Stimulated activated CD8-positive, alpha-beta memory T cell treated with anti-CD3 and anti-CD28 coated beads, Interleukin-12 subunit alpha, Interleukin-12 subunit beta, amount 100 ng/mL, for 24 hours (primary cell): ENCODE results near the gene ARMC3.
"Not testable (repeated sequence)": the region's sequence is repeated elsewhere in the genome, so short reads cannot be mapped to it uniquely, and the experiment has no call there.

ENCODE experiments used
- DNase-seq: peaks from one replicate; pipeline ENCODE4 v3.0.0-alpha.2; 2020; ENCODE audit errors: extremely low read depth

ARMC3 gene

DNA sequence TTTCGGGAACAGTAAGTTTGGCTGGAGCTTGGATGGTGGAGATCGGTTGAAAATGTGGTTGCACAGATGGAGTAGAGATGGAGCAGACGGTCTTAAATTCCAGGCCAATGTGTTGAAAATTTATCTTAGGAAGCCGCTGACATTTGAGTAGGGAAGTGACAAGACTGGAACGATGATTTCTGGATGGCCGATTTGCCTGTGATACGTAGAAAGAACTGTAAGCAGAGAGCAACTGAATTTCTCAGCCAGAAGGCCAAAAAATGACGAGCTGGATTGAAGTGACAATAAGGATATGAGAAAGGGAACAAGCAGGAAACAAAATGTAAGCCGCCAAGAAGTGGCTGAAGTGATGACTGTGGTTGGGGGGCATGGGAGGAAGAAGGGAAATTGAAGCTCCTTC is 687 bp upstream of the ARMC3 start:
- DNase-seq: no peak

DNA sequence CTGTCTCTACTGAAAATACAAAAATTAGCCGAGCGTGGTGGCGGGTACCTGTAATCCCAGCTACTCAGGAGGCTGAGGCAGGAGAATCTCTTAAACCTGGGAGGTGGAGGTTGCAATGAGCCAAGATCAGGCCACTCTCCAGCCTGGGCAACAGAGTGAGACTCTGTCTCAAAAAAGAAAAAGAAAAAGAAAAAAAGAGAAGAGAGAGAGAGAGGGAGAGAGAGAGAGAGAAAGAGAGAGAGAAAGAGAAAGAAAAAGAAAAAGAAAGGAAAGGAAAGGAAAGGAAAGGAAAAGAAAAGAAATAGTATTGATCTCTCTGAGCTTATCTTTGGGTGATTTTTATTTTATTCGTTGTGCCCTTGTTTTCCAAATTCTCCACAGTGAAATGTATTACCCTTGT is 1.2 kb downstream of the ARMC3 start:
- not testable (repeated sequence) for DNase-seq

DNA sequence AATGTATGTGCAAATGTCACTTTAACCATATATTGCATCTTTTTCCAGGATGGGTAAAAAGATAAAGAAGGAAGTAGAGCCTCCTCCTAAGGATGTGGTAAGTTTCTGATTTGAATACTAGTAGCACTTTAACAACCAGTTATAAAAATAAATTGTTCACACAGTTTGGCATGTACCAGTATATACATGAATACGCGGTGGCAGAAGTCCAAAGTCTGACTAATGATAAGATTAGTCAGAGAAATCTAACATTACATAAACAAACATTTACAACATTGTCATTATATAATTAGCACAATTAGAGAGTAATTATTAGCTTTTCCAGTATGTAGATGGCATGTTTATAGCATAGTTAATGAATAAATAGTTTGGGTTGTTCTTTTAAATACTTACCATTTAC is 4.1 kb downstream of the ARMC3 start:
- no peak for DNase-seq

DNA sequence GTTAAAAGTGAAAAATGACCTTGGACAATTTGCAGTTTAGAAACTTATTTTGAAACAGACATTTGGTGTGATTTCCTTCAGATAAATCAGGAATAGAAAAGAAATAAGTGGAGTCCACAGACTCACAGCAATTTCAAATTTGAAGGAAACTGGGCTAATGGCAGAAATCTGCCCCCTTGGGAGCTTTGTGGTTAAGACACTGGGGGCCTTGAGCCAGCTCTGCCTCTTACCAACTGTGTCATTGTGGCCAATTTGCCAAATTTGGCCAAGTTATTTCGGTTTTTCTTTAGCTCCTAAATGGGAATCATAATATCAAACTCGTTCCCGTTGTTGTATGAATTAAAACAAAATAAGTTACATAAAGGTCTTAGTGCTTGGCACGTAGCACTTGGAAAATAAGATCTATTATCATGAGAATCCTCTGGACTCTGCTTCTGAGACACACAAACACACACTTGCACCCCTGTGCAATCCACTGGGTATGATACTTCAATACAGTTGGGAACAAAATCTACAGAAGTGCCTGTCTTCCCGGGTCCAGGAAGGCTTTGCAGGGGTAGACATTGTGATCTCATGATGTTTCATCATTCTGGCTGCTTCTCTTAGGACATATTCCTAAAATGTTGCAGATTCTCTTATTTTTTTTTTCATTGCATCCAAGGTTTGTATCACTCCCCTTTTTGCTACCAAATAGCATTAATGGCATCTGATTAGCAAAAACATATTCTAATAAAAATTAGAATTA is 4.9 kb downstream of the ARMC3 start:
- no peak for DNase-seq

DNA sequence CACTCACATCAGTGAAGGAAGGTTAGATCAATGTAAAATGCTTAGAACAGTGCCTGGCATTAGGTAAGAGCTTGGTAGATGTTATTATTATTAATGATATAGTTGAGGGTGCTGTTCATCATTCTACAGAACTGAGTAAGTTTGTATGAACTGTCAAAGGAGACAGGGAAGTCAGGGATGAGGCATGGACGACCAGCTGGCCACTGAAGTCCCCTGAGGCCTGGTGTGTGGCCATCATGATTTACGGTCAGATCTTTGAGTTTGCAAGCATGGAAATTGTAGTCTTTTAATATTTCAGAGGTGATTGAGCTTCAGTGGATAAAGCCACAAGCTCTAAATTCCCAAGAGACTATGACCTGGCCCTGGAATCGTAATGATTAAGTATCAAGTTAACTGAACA is 6.9 kb downstream of the ARMC3 start:
- no peak for DNase-seq

DNA sequence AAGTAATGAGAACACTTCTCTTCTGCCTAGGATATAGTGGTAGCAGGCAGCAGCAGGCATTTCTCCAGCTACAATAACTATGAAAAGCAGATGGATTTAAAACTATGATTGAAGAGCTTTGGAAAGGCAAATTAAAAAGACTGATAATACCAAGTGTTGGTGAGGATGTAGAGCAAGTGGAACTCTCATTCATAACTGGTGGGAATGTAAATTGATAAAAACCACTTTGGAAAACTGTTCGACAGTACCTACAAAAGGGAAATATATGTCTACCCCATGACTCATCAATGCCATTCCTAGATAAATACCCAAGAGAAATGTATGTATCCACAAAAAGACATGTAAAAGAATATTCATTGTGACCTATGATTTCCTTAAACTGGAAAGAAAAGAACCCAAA is 14.6 kb downstream of the ARMC3 start:
- no peak for DNase-seq

DNA sequence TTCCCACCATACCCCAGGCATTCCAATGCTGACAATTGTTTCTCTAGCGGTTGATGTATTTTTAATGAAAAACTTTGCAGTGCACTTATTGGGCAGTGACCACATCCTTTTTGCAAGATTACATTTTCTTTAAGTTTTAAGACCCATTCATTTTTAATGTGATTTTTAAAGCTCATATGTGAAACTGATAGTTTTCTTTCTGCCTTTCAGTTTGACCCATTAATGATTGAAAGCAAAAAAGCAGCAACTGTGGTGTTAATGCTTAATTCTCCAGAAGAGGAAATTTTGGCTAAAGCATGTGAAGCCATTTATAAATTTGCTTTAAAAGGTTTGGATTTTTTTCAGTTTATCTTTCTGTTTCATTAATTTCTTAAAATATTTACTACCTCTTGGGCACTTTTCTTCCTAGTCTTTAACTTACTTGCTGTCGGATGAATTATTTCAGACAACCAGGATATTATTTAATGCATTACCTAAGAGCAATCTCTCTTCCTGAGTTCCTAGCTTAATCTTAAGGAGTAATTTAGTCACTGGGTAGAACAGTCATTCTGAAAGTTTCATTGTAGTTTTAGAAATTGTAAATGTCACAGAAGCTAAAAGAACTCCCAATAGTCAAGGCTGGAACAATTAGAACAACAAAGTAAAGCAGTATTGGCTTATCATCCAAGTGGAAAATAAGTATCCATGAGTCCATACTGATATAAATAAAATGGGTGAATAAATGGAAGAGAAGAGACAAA is 18.3 kb downstream of the ARMC3 start:
- DNase-seq: no peak

DNA sequence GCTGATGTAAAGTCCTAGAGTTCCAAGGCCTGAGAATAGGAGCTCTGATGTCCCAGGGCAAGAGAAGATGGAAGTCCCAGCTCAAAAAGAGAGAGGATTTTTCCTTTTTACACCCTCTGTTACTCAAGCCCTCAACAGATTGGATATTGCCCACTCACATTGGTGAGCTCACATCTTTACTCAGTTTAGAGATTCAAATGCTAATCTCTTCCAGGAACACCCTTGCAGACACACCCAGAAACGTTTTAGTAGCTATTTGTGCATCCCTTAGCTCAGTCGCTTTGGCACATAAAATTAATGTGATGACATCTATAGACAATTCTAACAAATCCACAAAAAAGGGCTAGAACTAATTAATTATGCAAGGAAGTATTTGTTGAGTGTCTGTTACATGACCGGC is 27.1 kb downstream of the ARMC3 start:
- no peak for DNase-seq

DNA sequence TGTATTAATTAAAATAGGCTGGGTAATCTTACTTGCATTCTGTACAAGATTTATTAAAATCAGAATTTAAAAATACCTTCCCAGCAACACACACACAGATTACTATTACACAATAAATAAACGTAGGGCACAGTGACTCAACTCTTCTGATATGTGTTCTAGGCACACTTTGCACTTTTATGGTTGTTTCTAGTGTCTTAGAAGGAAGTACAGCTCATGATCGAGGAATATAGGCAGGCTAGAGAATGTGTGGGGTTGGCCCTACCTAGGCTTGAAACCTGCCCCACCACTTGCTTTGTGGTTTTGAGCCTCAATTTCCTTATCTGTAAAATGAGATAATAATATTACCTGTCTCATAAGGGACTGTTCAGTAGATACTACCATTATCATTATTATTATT is 30.5 kb downstream of the ARMC3 start:
- DNase-seq: no peak

DNA sequence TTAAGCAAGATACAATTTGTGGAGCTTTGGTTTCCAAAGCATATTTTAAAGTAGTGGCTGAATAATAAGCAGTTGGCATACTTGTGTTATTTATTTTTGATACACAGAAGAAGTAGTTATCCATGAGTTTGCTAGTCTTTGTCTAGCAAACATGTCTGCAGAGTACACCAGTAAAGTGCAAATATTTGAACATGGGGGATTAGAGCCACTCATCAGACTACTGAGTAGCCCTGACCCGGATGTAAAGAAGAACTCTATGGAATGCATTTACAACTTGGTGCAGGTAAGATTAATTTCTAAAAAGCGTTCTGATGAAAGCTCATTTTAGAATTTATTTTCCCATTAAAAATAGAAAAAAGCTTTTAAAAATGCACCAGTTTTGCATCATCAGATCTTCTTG is 31.4 kb downstream of the ARMC3 start:
- no peak for DNase-seq

DNA sequence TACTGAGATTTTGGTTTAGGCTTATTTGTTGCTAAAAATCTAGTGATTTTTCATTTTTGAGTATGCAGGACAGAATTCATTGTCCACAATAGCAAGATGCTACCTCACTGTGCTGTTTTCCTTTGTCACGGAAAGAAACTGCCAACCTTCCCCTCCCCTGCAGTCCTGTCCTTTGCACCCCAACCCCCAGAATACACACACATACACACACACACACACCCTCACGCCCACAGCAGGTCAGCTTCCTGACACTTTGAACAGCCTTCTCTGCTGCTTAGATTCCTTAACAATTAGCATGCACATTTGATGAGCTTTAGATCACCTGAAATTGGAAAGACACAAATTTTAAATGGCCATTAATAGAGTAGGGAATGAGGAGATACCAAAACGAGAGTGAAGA is 32.1 kb downstream of the ARMC3 start:
- no peak for DNase-seq

DNA sequence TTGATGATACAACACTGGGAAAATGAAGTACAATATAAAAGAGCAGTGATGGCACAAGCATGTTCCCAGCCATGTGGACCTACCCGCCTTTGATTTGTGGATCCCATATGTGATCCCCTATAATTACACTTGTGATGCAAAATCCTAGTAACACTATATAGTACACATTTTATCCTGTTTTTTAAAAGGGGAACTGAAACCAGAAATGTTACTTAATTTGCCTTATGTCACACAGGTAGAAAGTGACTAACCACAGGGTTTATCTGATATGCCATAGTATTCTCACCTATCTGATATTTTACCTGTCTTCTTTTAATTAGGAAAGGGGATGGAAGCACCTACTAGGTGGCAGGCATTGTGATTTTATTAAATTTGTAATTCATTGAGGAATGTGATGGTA is 35.0 kb downstream of the ARMC3 start:
- no peak for DNase-seq

DNA sequence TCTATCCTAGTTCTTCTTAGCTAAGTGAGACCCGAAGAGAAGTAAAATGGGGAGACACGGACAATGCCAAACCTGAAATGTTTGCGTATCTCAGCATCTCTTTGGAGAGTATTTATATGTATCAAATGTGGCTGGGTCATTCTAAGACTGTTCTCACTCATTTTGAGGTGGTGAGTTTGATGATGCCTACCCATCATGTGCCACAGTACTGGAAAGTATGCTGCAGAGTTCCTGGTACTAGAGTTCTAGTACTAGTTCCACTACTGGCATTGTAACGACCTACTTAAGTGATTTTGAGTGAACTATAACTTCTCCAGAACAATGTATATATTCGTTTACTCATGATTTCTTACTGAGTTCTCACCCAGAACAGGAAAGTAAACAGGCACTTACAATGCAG is 41.9 kb downstream of the ARMC3 start:
- no peak for DNase-seq

DNA sequence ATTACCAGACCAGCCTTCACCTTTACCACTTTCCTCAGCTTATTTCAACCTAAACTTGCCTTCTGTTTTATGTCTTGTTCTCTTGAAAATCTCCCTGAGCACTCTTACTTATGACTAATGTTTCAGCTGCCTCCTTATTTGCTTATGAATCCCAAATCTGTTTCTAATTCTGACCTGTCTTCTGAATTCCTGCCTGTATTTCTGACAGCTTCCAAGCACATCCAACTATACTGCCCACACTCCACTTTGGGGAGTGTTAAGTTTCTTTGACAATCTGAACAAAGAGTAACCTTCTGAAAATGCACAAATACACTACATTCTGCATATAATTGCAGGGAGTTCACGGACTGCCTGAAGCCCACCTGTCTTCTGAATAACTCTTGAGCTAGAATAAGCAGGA is 48.7 kb downstream of the ARMC3 start:
- DNase-seq: no peak

DNA sequence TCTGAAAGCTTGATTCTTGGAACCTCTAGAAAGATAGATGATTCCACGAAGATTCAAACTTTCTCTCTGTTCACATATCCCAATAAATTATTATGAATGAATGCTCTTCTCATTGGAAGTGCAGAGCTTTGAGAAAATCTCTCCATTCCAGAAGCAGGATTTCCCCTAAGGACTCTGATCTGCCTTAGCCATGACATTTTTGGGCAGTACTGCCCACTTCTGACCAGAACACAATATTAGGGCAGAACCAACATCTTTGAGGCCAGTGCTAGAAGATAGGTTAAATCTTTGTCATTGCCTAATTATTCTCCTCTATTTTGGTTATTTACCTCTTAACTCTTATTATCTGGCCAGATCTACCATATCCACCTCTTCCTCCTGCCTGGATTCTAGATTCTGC is 49.9 kb downstream of the ARMC3 start:
- DNase-seq: no peak

DNA sequence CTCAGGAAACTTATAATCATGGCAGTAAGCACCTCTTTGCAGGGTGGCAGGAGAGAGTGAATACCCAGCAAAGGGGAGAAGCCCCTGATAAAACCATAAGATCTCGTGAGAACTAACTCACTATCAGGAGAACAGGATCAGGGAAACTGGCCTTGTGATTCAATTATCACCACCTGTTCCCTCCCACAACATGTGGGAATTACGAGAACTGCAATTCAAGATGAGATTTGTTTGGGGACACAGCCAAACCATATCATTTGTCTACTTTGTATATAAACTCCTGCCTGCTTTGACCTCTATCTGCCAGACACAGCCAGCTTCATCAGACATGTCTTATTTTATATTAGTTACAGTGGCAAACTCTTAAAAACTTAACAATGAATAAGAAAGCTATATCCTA is 50.4 kb downstream of the ARMC3 start:
- DNase-seq: no peak

DNA sequence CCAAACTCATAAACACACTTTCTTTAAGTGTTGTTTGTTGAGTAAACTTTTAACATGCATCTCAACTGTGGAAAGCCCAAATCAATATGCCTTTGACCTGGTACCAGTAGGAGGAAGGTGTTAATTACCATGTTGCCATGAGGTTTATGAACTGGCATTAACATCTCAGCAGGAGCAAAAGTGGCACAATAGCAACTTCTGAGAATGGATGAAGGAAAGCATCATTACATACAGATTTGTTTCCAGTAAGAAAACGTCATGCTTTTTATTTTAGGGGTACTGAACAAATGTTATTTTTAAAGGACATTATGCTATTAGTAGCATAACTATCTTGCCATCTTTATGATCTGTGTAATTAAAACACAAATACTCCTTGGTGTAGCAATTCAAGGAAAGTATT is 51.1 kb downstream of the ARMC3 start:
- no peak for DNase-seq

DNA sequence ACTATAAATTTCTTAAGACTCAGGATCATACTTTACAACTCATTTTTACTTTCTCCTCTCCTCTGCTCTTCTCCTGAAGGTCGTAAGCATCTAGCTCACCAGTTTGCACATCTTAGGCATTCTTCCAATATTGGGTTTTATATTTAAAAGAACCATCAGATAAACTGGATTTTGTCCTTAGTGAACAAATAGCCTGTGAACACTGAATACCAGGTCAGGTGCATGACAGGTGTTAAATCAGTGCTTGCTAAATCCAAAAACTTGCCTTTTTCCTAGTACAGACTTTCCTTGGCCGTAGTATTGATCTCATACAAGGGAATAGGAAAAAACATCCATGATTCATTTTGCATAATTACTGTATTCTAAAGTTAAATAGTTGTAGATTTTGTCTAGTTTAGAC is 53.0 kb downstream of the ARMC3 start:
- no peak for DNase-seq

DNA sequence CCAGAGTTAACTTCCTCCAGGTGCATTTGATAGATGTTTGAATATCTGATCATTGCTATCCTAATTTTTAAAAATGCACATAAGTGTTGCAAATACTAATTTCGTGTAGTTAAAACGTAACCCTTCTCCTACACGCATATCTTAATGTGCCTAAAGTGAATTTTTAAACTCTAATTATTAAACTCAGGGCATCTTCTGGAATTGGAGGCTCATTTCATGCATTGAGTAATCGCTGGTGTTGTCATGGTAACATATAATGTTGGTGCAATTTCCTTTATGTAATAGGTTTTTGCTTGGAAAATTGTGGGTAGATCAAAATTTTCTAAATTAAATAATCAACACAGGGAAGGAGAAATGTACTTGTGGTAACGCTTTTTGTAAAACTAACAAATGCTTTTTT is 56.2 kb downstream of the ARMC3 start:
- no peak for DNase-seq

DNA sequence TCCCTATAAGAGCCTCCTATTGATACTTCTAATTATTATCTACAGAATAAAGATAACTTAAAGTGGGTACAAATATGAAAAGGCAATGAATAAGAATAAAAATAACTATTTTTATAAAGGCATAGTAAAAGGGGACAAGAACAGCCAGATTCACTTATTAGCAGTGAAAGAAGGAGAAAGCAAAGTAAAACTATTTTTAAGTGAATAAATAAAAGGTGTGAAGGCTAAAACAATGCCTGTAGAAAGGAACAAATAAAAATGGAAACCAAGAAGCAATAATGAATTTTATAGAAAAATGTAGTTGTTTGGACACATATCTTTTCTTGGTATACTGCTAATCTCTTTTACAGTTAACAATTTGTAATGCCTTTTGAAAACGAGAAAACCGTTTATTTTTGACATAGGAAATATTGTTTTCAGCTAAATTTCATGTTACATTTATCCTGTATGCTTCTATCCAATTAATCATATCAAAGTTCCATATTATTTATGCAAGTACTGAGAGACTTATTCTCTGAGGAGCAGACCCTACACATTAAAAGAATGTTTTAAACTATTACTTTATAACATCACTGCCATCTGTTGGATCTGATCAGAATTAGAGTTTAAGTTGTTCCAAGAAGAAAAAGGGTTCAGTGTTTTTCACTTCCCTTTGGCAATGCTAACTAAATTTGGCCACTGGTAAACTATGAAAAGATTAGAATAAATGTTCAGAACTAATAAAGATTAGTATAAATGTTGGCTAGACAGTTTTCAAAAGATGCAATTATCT is 59.1 kb downstream of the ARMC3 start:
- no peak for DNase-seq

DNA sequence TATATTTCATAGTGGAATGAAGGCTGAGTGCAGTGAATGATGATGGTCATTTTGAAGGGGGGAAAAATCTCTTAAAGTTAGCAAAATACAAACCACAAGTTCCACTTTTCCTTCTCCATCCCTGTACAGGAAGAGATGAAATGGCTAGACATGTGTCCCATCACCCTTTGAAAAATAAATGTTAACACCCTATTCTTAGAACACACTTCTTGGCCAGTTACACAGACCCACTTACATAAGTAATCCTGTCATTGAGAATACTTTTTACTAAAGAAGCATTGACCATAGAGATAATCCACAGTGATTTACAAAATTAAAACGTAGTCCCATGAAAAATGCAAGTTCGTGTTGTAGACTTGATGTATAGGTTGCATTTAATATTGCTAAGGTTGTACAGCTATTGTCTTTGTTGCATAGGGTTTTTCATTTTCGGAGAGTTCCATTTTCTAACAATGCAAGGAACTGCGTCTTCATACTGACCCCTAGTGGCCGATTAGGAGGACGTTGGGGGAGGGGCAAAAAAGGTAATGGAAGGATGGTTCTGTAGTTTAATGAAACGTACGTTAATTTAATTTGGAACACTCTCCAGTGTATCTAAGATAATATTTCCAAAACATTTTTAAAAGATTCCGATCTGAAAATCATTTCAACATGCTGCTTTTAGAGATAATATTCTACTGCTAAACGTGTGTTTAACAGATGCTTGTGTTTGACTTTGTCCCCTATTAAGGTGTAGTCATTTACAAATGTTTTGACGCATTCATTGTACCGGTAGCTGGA is 60.9 kb downstream of the ARMC3 start:
- DNase-seq: peak; percentile 9

DNA sequence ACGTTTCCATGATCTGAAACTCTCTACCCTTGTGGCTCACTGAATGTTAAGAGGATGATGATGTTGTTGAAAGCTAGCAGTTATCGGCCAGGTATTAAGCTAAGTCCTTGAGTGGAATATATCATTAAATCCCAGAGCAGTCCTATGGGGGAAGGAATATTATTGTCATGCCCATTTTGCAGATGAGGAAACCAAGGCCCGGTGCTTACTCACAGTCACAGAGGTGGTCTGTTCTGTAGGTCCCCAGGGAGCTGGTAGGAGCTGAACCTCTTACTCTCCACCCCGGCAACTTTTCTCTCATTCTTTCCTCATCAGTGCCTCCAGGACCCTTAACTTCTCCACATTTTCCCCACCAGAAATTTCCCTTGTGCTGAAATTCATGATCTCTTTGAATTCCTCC is 62.6 kb downstream of the ARMC3 start:
- DNase-seq: no peak
